Measurements from ENCODE around the gene MTREX.

MTREX gene

GRCh38 chr5:55347786-55348185 is 40.0 kb downstream of the MTREX start:
- no peak overlapping the region for H3K4me2 ChIP-seq (ENCODE audit: low read length)
- H3K36me3 ChIP-seq (ENCODE audit: control insufficient read depth, insufficient read depth, low read length): no peaks in the 10 kb centered on the region
- no peak overlapping the region for H3K4me3 ChIP-seq (ENCODE audit: low read depth, low read length)
- no peaks in the 10 kb centered on the region for H3K4me1 ChIP-seq
- H3K9ac ChIP-seq: no peak overlapping the region
- no peaks in the 10 kb centered on the region for H3K27me3 ChIP-seq (ENCODE audit: control insufficient read depth, insufficient read depth, low read length)
- H3K79me2 ChIP-seq: no peaks in the 10 kb centered on the region
- no peak for TF ChIP-seq CTCF (IDR thresholded peaks at IDR 0.05)
- H2AFZ ChIP-seq: no peak overlapping the region
- no peaks in the 10 kb centered on the region for H3K9me3 ChIP-seq (ENCODE audit: control insufficient read depth, low read length)
- H3K27ac ChIP-seq: no peak overlapping the region

- Histone ChIP-seq H3K36me3 (ENCODE audit: control insufficient read depth, insufficient read depth, low read length) (no peaks in the 10 kb centered on the region), H3K27ac (no peak overlapping the region), H2AFZ (no peak overlapping the region), H3K9me3 (ENCODE audit: control insufficient read depth, low read length) (no peaks in the 10 kb centered on the region), H3K4me1 (no peaks in the 10 kb centered on the region), H3K4me2 (ENCODE audit: low read length) (no peak overlapping the region), H3K79me2 (no peaks in the 10 kb centered on the region), H3K27me3 (ENCODE audit: control insufficient read depth, insufficient read depth, low read length) (no peaks in the 10 kb centered on the region), H3K4me3 (ENCODE audit: low read depth, low read length) (no peak overlapping the region), H3K9ac (no peak overlapping the region)
- no peak for TF ChIP-seq CTCF (IDR thresholded peaks at IDR 0.05)
Observed at GRCh38 chr5:55350754-55351153, 43.0 kb downstream of the MTREX start.

GRCh38 chr5:55356896-55357295 is 49.1 kb downstream of the MTREX start:
- no peaks in the 10 kb centered on the region for H3K79me2 ChIP-seq

GRCh38 chr5:55360190-55360589 is 52.4 kb downstream of the MTREX start:
- no peaks in the 10 kb centered on the region for H3K27me3 ChIP-seq (ENCODE audit: control insufficient read depth, insufficient read depth, low read length)
- no peak for TF ChIP-seq CTCF (IDR thresholded peaks at IDR 0.05)

More at GRCh38 chr5:55356896-55357295, 49.1 kb downstream of the MTREX start:
- Histone ChIP-seq H3K9me3 (ENCODE audit: control insufficient read depth, low read length) (no peaks in the 10 kb centered on the region), H3K27me3 (ENCODE audit: control insufficient read depth, insufficient read depth, low read length) (no peaks in the 10 kb centered on the region), H2AFZ (no peak overlapping the region), H3K9ac (no peak overlapping the region), H3K27ac (no peak overlapping the region), H3K36me3 (ENCODE audit: control insufficient read depth, insufficient read depth, low read length) (no peaks in the 10 kb centered on the region), H3K4me3 (ENCODE audit: low read depth, low read length) (no peak overlapping the region), H3K4me2 (ENCODE audit: low read length) (no peak overlapping the region), H3K4me1 (no peaks in the 10 kb centered on the region)
- no peak for TF ChIP-seq CTCF (IDR thresholded peaks at IDR 0.05)

GRCh38 chr5:55363856-55364255 is 56.1 kb downstream of the MTREX start:
- H3K9ac ChIP-seq: no peak overlapping the region

More at GRCh38 chr5:55360190-55360589, 52.4 kb downstream of the MTREX start:
- Histone ChIP-seq H3K4me3 (ENCODE audit: low read depth, low read length) (no peak overlapping the region), H3K27ac (no peak overlapping the region), H3K4me1 (no peaks in the 10 kb centered on the region), H2AFZ (no peak overlapping the region), H3K36me3 (ENCODE audit: control insufficient read depth, insufficient read depth, low read length) (no peaks in the 10 kb centered on the region), H3K9ac (no peak overlapping the region), H3K4me2 (ENCODE audit: low read length) (no peak overlapping the region), H3K79me2 (no peaks in the 10 kb centered on the region), H3K9me3 (ENCODE audit: control insufficient read depth, low read length) (no peaks in the 10 kb centered on the region)

More at GRCh38 chr5:55363856-55364255, 56.1 kb downstream of the MTREX start:
- H3K4me2 ChIP-seq (ENCODE audit: low read length): no peak overlapping the region
- no peak overlapping the region for H3K4me3 ChIP-seq (ENCODE audit: low read depth, low read length)
- H3K9me3 ChIP-seq (ENCODE audit: control insufficient read depth, low read length): no peaks in the 10 kb centered on the region
- TF ChIP-seq CTCF (IDR thresholded peaks at IDR 0.05): no peak
- no peaks in the 10 kb centered on the region for H3K4me1 ChIP-seq
- no peaks in the 10 kb centered on the region for H3K79me2 ChIP-seq
- H3K27ac ChIP-seq: no peak overlapping the region
- H3K36me3 ChIP-seq (ENCODE audit: control insufficient read depth, insufficient read depth, low read length): no peaks in the 10 kb centered on the region
- no peaks in the 10 kb centered on the region for H3K27me3 ChIP-seq (ENCODE audit: control insufficient read depth, insufficient read depth, low read length)
- no peak overlapping the region for H2AFZ ChIP-seq

All from parathyroid adenoma (tissue), 2 donors.